Fibroblast of skin of abdomen (primary cell): ENCODE measurements around the gene UBE2E2.
A peak's percentile ranks its signal among the peaks of the same experiment; 100 is the strongest.

Experiments used
- DNase-seq: peaks from one replicate; pipeline ENCODE4 v3.0.0-alpha.2; 2013

Gene UBE2E2

DNA sequence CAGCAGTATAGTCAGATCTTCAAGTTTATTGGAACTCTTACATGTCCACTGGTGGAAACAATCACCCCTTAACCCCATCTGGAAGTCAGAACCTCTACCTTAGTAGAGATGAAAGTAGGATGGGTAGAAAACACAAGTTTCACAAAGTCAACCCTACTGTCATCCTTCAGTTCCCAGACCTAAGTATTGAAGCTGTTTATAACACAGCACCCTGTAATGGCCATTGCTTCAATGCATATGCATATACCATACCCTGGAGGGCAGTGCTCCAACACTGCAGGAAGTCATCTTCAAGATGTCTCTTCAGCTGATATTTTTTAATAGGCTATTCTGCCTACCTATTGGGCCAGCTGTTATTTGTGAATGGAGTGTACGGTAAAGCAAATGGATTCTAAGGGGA, 241.3 kb downstream of the UBE2E2 start:
- DNase-seq: no peak

DNA sequence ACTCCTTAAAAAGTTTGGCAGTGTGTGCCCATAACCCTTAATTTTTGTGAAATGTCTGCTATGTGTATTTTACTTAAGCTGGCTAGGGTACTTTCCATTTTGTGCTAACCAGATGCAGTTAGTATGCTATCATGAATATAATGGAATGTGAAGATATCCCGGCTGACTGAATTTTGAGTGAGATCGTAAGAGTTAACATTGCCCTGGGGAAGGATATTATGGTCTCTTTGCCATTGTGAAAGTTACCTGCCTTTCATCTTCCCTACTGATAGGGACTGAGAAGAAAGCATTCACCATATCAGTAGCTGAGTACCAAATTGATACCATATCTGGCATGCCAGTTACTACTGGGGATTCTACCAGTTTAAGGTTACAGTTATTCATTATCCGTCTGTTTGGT, 243.2 kb downstream of the UBE2E2 start:
- DNase-seq: no peak

DNA sequence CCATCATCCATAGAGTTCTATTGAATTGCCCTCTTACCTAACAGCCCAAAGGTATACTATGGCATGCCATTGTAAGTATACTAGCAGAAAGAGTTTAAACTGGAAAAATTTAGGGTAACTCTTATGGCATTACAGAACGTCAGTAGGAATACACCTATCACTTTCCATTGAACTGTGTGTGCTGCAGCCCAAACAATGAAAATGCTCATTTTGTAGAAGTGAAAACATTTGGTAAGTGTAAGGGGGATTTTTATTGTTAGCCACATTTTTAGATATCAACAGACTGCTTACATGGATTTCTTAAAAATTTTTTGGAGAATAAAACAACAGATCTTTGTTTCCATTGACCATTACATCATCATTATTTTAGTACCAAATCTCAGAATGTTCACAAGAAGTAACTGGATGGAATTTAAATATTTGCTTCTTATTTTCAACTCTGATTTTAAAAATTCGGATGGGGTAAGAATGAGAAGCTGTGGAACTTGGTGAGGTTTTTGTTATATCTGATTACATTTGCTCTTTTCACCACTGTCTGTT, 245.9 kb downstream of the UBE2E2 start:
- no peak for DNase-seq

DNA sequence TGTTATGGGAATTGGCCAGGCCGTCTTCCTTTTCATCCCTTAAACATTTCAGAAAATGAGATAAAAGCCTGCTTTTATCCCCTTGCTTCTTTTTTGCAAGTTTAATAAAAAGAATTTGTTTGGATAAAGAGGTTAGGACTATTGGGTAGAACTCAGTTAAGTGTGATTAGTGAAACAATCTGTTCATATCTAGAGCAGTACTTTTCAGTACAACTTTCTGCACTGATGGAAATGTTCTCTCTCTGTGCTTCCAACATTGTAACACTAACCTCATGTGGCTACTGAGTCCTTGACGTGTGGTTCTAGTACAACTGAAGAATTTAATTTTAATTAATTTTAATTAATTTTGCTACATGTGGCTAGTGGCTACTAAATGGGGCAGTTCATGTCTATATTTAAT, 246.9 kb downstream of the UBE2E2 start:
- no peak for DNase-seq

DNA sequence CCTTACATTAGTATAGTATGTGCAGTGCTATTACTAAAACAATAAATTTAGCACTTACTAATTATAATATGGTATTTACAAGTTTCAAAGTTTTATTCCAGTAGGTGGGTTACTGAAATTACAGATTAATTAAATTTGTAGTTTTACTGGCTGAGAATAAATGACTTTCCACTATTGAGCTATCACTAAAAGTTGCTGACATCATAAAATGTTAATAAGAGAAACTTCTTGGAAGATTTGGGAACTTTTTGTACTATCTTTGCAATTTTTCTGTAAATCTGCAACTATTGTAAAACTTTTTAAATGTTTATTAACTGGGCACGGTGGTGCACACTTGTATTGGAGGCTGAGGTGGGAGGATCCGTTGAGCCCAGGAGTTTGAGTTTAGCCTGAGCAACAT, 247.7 kb downstream of the UBE2E2 start:
- DNase-seq: no peak

DNA sequence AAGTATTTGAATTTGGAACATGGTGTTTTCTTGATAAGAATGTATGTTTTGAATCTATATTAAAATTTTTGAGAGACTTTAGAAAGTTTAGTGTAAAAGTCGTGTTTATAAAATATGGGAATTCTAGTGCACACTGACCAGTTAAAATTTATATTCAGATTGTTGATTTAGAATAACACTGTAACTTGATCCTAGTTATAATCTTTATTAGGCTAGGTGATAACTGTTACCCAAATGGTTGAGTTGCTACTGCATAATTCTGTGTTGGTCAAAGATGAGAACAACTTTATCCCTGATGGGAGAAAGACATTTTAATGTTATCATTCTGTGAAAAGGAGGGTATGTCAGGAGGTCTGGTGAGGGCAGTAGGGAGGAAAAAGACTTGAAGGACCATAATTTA, 249.3 kb downstream of the UBE2E2 start:
- no peak for DNase-seq

DNA sequence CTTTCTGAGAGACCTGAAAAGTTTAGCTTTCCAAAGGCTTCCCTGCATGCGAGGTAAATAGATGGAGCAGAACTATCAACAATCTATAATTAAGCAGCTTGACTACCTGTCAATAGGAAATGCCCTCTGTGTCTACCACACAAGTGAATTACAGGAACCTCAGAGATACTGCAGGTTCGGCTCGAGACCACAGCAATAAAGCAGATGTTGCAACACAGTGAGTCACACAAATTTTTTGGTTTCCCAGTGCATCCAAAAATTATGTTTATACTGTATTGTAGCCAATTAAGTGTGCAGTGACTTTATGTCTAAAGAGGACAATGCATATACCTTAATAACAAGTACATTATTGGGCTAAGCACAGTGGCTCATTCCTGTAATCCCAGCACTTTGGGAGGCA, 252.0 kb downstream of the UBE2E2 start:
- peak; percentile 87 for DNase-seq

DNA sequence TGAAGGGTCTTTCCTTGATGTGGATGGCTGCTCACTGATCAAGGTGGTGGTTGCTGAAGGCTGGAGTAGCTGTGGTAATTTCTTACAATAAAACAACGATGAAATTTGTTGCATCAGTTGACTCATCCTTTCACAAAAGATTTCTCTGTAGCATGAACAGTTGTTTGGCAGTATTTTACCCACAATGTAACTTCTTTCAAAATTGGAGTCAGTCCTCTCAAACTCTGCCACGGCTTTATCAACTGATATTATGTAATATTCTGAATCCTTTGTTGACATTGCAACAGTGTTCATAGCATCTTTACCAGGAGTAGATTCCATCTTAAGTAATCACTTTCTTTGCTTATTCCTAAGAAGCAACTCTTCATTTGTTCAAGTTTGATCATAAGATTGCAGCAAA, 252.6 kb downstream of the UBE2E2 start:
- peak; percentile 73 for DNase-seq

DNA sequence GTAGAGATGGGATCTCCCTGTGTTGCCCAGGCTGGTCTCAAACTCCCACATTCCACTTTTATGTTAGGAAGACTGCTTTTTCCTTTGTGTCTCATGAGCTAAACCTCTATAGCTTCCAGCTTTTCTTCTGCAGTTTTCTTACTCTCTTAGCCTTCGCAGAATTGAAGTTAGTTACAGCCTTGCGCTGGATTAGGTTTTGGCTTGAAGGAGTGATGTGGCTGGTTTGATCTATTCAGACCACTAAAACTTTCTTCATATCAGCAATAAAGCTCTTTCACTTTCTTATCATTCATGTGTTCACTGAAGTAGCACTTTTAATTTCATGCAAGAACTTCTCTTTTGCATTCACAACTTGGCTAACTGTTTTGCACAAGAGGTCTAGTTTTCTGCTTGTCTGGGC, 254.6 kb downstream of the UBE2E2 start:
- no peak for DNase-seq

DNA sequence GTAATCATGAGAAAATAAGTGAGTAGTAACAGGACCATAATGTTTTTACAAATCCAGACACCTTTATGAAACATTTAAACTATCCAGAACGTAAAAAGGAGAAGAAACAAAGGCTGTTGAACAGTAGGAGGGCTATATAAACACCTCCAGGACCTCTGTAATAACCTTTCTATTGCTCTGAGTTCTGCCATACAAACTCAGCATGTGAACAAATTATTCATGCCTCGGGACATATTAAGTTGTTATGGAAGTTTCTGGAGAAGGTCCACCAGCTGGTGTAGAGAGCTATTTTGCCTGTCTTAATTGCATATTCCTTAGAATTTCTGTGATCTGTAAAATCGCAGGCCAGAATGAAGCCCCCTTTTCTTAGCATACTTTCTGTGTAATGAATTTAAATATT, 256.3 kb downstream of the UBE2E2 start:
- no peak for DNase-seq

DNA sequence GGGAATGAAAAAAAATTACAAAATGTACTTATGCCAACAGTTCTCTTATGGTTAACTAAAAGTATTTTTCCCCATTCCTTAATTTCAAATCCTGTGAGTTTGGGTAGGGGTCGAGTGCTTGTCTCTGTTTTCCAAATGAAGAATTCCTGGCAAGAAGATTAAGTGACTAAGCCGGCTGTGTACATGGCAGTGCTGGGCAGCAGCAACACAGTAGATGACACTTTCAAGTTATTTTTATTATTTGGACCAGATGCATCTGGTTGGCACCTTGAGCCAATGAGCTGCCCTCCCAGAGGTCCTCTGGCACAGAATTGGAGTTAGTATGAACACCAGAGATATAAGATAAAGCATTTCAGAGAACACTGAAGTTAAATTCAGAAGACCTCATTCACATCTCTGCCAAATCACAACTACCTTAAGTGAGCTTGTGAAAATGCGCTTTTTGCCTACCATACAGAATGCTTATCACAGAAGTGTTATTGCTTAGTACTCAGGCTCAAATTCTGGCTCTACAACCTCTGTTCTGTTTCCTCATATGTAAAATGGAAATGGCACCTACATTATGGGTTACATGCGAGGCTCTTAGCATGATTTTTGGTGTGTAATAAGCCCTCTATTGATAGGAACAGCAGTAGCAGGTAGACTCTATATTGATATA, 256.9 kb downstream of the UBE2E2 start:
- no peak for DNase-seq

DNA sequence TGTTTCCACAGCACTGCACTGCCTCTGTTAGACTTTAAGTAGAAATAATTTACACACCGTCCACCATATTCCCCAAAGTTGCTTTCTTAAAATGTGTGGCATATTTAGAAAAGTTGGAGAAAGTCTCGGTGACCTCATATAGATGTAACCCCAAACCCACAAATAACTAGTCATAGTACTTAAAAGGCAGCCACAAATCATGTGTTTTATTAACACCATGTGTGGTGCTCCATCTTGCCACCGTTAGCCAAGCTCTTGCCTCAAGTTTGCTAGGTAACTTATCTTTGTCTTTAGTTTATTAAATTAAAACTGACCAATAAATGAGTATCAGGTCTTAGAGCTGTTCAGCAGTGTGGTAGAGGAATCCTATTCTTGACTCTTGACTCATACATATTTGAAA, 257.9 kb downstream of the UBE2E2 start:
- DNase-seq: peak; percentile 80

DNA sequence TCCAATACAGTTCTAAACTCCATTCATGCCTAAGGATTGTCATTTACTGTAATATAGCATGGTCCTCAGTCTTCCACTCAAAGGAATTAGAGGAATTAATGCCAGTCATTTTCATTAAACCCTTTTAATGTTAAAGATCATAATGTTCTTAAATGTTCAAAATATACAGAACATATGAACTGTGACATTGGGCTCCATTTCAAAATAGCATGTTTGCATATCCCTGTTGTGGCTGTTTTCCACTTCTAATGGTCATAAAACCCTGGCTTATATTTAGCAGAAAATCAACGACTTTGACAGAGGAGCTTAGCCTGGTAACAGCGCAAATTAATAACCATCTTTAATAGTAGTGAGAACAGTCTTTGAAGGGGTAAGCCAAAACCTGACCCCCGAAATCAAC, 260.7 kb downstream of the UBE2E2 start:
- no peak for DNase-seq

DNA sequence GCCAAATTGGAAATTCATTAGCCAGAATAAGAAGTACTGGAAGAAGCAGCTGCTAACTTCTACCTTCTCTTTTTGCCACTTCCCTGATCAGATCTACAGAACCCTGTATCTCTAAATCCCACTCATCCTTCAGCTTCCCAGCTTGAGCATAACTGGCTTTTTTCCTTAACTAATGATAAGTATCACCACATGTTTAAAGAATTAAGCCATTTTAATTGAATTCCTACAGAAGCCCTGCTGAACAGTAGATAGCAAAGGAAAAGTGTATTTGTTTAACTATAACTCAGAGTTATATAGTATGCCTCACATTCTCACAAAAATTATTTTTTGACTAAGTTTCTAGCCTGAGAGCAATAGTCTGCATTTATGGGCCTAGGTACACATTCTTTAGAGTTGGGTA, 262.4 kb downstream of the UBE2E2 start:
- DNase-seq: no peak

DNA sequence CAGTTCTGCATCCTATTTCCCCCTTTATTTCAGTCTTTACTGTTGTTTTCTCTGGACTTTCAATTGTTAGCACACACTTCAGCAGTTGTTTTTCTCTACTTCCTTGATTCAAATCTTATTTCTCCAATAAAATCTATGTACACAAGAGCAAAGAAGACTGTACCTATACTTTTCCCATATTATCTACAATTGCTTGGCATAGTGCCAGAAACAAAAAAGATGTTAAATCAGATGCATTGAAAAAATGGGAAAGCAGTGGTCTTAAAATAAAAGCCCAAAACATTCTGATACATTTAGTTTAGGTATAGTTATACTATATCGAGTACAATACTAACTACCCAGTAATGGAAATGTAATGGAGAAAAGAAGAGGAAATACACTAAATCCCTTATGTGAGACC, 265.1 kb downstream of the UBE2E2 start:
- DNase-seq: no peak

DNA sequence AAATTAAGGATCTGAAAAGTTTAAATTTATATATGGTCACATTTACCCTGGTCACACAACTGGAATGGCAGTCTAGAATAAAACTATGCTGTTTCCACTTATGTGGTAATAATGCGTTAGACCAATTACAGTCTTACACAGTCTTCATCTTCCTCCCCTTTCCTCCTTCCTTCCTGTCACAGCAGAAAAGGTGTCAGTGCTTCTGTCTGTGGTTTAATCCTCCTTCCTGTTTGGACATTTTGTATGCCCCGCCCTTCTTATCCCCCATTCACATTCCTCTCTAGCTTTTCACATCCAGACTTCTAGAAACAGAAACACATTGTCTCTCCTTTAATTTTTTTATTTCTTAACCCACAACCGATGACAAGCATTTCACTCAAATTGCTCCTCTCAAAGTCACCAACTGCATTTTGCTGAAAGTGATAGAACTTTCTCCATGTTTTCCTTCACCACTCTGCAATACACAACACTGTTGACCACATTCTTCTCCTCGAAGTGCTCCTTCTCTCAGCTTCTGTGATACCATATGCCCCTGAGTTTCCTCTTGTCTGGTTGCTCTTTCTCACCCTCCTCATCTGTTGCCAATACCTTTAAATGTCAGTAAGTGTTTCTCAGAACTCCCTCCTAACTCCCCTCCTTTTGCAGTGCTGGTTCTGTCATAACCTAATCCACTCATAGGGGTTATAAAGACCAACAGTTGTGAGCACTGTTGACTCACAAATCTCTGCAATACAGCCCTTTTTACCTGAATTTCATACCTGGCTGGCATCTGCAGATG, 271.6 kb downstream of the UBE2E2 start:
- peak; percentile 22 for DNase-seq

DNA sequence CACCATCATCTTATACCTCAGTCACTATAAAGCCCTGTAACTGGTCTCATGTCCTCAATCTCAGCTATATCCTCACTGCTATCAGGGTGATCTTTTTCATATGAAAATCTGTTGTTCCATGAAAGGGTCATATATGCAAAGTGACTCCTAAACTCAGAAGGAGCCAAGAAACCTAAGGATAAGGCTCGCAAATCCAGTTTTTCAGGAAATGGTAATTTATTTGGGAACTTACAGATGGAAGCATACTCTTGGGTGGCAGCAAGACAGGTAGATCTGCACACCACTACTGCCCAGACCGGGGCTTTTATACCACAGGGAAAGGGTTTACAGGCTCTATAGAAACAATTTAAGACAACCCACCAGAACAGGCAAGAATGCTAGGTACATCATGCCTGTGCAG, 272.3 kb downstream of the UBE2E2 start:
- no peak for DNase-seq

DNA sequence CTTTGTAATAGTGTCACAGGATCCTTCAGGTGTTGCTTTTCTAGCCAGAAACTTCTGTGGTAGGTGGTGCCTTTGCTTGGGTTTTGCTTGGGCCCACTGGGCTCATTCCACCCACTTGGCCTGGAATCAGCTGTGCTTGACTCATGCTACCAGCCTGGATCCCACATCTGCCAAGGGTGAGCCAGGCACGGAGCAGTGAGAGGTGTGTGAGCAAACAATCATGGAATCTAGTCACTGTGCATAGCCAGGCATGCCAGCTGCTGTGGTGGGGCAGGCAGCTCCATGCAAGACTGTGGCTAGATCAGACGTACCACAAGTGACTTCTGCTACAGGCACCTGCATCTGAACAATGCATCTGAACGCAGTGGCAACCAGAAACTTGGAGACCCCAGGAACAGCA, 275.9 kb downstream of the UBE2E2 start:
- DNase-seq: no peak

DNA sequence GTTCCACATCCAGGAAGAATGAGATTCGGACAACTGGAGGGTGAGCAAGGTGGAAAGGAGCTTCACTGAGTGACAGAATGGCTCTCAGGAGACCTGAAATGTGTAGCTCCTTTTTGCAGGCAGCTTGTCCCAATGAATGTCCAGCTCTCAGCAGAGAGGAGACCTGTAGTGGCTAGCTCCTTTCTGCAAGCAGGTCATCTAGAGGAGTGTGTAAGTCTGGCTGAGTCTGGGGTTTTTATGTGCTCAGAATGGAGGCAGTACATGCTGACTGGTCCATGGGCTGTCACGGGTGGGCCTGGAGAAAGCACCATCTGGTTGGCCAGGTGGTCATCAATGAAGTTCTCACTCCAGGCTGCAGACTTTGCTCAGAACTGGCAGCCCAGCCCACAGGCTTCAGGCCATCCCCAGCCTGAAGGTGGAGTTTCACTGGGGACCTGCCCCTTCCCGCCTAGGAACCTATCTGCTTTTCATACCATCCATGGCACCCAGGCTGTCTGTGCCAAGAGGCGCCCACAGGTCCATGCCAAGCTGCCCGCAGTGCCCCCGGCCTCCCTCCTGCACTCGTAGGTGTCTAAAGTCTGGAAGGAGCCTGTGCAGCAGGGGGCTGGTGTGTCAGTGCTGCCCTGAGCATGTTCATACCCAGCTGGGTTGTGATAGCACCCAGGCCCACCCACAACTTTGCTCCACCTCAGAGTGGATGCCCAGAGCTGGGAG, 276.6 kb downstream of the UBE2E2 start:
- DNase-seq: no peak

DNA sequence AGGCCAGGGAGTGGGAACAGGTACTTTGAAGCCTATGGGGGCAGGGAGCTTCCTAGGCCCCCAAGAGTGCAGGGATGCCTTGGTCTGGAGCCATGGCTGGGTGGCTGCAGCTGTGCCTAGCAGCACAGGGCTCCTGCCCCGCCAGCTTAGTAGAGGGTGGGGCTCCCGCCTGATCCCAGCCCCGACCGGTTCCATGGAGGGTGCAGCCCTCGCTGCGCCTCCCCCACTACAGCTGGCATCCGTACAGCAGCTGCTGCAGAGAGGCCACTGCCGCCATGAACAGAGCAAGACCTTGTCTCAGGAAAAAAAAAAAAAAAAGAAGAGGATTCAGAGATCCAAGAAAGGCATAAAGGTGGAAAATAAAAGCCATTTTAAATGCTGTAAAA, 277.2 kb downstream of the UBE2E2 start:
- DNase-seq: no peak

DNA sequence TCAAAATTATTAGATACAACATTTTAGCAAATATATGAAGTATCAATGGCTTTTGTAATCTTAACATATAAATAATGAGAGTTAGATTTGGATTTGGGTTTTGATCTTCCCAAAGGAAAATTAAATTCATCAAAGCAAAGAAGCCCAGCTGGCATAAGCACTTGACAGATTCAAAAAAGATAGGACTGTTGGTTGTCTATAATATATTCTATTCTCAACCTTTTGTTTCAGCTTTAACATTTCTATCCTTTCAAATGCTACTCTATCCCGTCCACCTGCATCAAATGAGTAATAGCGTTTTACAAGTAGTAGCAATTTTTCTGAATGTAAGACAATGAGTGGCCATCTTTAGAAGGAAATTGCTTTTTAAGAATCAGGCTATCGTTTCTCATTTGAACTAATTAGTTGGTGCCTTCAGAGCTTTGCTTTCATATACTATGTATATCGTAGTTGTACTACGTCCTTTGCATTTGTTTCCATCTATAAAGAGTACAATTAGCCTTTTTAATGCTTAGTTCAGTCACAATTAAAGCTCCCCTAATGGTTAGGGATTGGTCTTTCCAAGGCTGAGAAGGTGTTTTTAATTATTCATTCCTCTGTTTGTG, 278.0 kb downstream of the UBE2E2 start:
- DNase-seq: no peak

DNA sequence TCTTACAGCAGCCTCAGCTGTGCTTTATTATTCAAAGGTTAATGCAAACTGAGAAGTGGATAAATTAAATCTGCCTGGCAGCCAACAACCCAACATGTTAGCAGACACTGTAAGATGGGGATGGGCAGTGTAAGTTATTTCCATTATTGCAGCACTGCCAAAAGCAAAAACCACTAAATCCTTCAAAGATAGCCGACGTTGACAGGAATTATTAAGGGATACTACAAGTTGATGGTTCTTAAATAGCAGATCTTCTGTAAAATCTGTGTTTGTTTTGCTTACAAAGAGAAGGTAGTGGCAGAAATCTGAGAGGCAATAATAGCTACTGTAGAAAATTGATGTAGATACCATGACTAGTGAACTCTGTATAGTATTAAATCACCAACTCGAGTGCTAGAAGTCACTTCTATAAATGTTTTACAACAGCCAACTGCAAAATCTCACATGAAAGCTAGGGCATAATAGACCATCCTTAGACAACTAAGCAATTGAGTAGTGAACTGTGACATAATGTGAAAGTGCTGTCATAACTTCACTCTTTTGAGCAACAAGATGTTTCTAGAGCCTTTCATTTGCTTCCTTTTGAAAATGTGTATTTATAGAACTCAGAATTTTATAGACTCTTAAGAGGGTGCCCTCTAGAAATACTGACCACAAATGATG, 278.6 kb downstream of the UBE2E2 start:
- DNase-seq: peak; percentile 76

DNA sequence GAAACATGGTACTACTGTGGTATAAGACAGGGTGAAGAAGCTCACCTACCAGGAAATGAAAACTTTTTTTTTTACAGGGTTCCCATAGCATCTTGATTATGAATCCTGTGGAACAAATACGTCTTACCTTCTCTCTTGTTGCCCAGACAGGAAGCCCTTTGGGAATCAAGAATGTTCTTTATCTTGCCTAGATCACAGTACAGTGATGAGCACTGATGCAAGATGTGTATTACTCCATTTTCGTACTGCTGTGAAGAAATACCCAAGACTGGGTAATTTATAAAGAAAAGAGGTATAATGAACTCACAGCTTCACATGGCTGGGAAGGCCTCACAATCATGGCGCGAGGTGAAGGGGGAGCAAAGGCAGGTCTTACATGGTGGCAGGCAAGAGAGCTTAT, 281.3 kb downstream of the UBE2E2 start:
- DNase-seq: no peak
